Measurements from ENCODE around the gene ITGBL1. TPM values are rescaled to one million over a fixed set of nuclear protein-coding genes. Genes with fewer than 3 reads are reported as not detected.

Gene ITGBL1
- total RNA-seq, 1 experiment from 2014 or later, result 37.1 TPM

GRCh38 chr13:101520672-101521071, 68.2 kb downstream of the ITGBL1 start:
- peak overlapping the region; percentile 19 for H3K27ac ChIP-seq (ENCODE audit: low read length)
- H3F3A ChIP-seq (ENCODE audit: low read length, unreplicated experiment), result no peaks in the 10 kb centered on the region
- CTCF ChIA-PET, result no interaction called here
- peak overlapping the region; percentile 35 for H3K4me2 ChIP-seq (ENCODE audit: low read length)
- ATAC-seq (peak; percentile 89), DNase-seq (peak; percentile 68)
- no peak overlapping the region for H2AFZ ChIP-seq (ENCODE audit: low read length)
- no peaks in the 10 kb centered on the region for H3K27me3 ChIP-seq (ENCODE audit: low read length)
- no peaks in the 10 kb centered on the region for H3K36me3 ChIP-seq (ENCODE audit: low read depth, low read length)
- H3K4me3 ChIP-seq (ENCODE audit: low read length), result no peak overlapping the region
- peaks cover 52% of the 10 kb centered on the region for H3K79me2 ChIP-seq (ENCODE audit: low read length)
- POLR2A ChIA-PET (ENCODE audit: unreplicated experiment), result interaction anchor here (0.6 kb wide), 1 partner anchor 225 kb away, joined by 5 read pairs; no protein-coding TSS in a partner anchor
- H3K9ac ChIP-seq (ENCODE audit: low read length), result no peak overlapping the region
- H3K9me2 ChIP-seq (replicated peaks; ENCODE audit: low read length), result no peaks in the 10 kb centered on the region
- no TSS peak for BruUV-seq (replicated peaks)
- no peaks in the 10 kb centered on the region for H4K20me1 ChIP-seq (ENCODE audit: low read length)
- peaks cover 39% of the 10 kb centered on the region for H3K4me1 ChIP-seq (ENCODE audit: insufficient read depth, low read length)
- intact Hi-C loops (cut with micrococcal nuclease), result no loop called here
- H3K9me3 ChIP-seq (ENCODE audit: low read length), result no peaks in the 10 kb centered on the region
- TF ChIP-seq EZH2phosphoT487 (IDR thresholded peaks at IDR 0.05; ENCODE audit: borderline replicate concordance, low read length) (no peak), EZH2 (IDR thresholded peaks at IDR 0.05; ENCODE audit: low read length, unreplicated experiment) (no peak)
- TF ChIP-seq, protein P1, sequence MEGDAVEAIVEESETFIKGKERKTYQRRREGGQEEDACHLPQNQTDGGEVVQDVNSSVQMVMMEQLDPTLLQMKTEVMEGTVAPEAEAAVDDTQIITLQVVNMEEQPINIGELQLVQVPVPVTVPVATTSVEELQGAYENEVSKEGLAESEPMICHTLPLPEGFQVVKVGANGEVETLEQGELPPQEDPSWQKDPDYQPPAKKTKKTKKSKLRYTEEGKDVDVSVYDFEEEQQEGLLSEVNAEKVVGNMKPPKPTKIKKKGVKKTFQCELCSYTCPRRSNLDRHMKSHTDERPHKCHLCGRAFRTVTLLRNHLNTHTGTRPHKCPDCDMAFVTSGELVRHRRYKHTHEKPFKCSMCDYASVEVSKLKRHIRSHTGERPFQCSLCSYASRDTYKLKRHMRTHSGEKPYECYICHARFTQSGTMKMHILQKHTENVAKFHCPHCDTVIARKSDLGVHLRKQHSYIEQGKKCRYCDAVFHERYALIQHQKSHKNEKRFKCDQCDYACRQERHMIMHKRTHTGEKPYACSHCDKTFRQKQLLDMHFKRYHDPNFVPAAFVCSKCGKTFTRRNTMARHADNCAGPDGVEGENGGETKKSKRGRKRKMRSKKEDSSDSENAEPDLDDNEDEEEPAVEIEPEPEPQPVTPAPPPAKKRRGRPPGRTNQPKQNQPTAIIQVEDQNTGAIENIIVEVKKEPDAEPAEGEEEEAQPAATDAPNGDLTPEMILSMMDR (conservative IDR thresholded peaks at IDR 0.05; ENCODE audit: low read depth, low read length), result no peak

- H4K20me1 ChIP-seq (ENCODE audit: low read length), result no peaks in the 10 kb centered on the region
- no peaks in the 10 kb centered on the region for H3K27me3 ChIP-seq (ENCODE audit: low read length)
- H3K9me3 ChIP-seq (ENCODE audit: low read length), result no peaks in the 10 kb centered on the region
- H3K4me3 ChIP-seq (ENCODE audit: low read length), result no peak overlapping the region
- no peak overlapping the region for H2AFZ ChIP-seq (ENCODE audit: low read length)
- no peaks in the 10 kb centered on the region for H3K36me3 ChIP-seq (ENCODE audit: low read depth, low read length)
- H3K79me2 ChIP-seq (ENCODE audit: low read length), result peaks cover 45% of the 10 kb centered on the region
- intact Hi-C loops (cut with micrococcal nuclease), result no loop called here
- H3K9me2 ChIP-seq (replicated peaks; ENCODE audit: low read length), result no peaks in the 10 kb centered on the region
- DNase-seq (no peak), ATAC-seq (no peak)
- peaks cover 32% of the 10 kb centered on the region for H3K4me1 ChIP-seq (ENCODE audit: insufficient read depth, low read length)
- TF ChIP-seq, protein P1 (conservative IDR thresholded peaks at IDR 0.05; ENCODE audit: low read depth, low read length), result no peak
- no peak for TF ChIP-seq EZH2phosphoT487 (IDR thresholded peaks at IDR 0.05; ENCODE audit: borderline replicate concordance, low read length)
- TF ChIP-seq EZH2 (IDR thresholded peaks at IDR 0.05; ENCODE audit: low read length, unreplicated experiment), result no peak
- no TSS peak for BruUV-seq (replicated peaks)
- ChIA-PET CTCF (no interaction called here), POLR2A (ENCODE audit: unreplicated experiment) (no interaction called here)
- peak overlapping the region; percentile 35; the same call in 1 of the 2 replicates for H3K4me2 ChIP-seq (ENCODE audit: low read length)
- H3K9ac ChIP-seq (ENCODE audit: low read length), result no peak overlapping the region
- H3K27ac ChIP-seq (ENCODE audit: low read length), result no peak overlapping the region; the same call in 1 of the 2 replicates
- no peaks in the 10 kb centered on the region for H3F3A ChIP-seq (ENCODE audit: low read length, unreplicated experiment)
Measured at GRCh38 chr13:101521371-101521770, 68.9 kb downstream of the ITGBL1 start.

- DNase-seq, result no peak
- Histone ChIP-seq H3K4me2 (ENCODE audit: low read length) (no peak overlapping the region), H3K36me3 (ENCODE audit: low read depth, low read length) (no peaks in the 10 kb centered on the region), H3K79me2 (ENCODE audit: low read length) (peaks cover 39% of the 10 kb centered on the region), H4K20me1 (ENCODE audit: low read length) (no peaks in the 10 kb centered on the region), H3K27ac (ENCODE audit: low read length) (no peak overlapping the region), H3K4me1 (ENCODE audit: insufficient read depth, low read length) (peaks cover 36% of the 10 kb centered on the region), H3K27me3 (ENCODE audit: low read length) (no peaks in the 10 kb centered on the region), H3K9me3 (ENCODE audit: low read length) (no peaks in the 10 kb centered on the region), H3K9me2 (replicated peaks; ENCODE audit: low read length) (no peaks in the 10 kb centered on the region), H3F3A (ENCODE audit: low read length, unreplicated experiment) (no peaks in the 10 kb centered on the region), H3K9ac (ENCODE audit: low read length) (no peak overlapping the region), H3K4me3 (ENCODE audit: low read length) (no peak overlapping the region), H2AFZ (ENCODE audit: low read length) (no peak overlapping the region)
- intact Hi-C loops (cut with micrococcal nuclease), result no loop called here
- no peak for ATAC-seq
- ChIA-PET CTCF (no interaction called here), POLR2A (ENCODE audit: unreplicated experiment) (no interaction called here)
- TF ChIP-seq EZH2 (IDR thresholded peaks at IDR 0.05; ENCODE audit: low read length, unreplicated experiment), result no peak
- TF ChIP-seq, protein P1 (conservative IDR thresholded peaks at IDR 0.05; ENCODE audit: low read depth, low read length), result no peak
- TF ChIP-seq EZH2phosphoT487 (IDR thresholded peaks at IDR 0.05; ENCODE audit: borderline replicate concordance, low read length), result no peak
- no TSS peak for BruUV-seq (replicated peaks)
Measured at GRCh38 chr13:101522607-101523006, 70.1 kb downstream of the ITGBL1 start.
